ENCODE data around the gene SCFD2.

SCFD2 gene

GRCh38 chr4:53094040-53094439 lies 271.8 kb downstream of the SCFD2 start:
- no peak overlapping the region for H3K4me3 ChIP-seq (ENCODE audit: control insufficient read depth, low read depth, low read length)
- TF ChIP-seq CTCF (conservative IDR thresholded peaks at IDR 0.05; ENCODE audit: control insufficient read depth, insufficient read depth, low read depth, low read length): no peak
- no peak for DNase-seq (ENCODE audit: low read depth)

- DNase-seq (ENCODE audit: low read depth): peak; percentile 53
- H3K4me3 ChIP-seq (ENCODE audit: control insufficient read depth, low read depth, low read length): no peak overlapping the region
- TF ChIP-seq CTCF (conservative IDR thresholded peaks at IDR 0.05; ENCODE audit: control insufficient read depth, insufficient read depth, low read depth, low read length): no peak
Observed at GRCh38 chr4:53089936-53090729, 275.7 kb downstream of the SCFD2 start.

- TF ChIP-seq CTCF (conservative IDR thresholded peaks at IDR 0.05; ENCODE audit: control insufficient read depth, insufficient read depth, low read depth, low read length): no peak
- DNase-seq (ENCODE audit: low read depth): no peak
- H3K4me3 ChIP-seq (ENCODE audit: control insufficient read depth, low read depth, low read length): no peak overlapping the region
Observed at GRCh38 chr4:53088152-53088551, 277.7 kb downstream of the SCFD2 start.

GRCh38 chr4:53076374-53076958 lies 289.4 kb downstream of the SCFD2 start:
- no peak overlapping the region for H3K4me3 ChIP-seq (ENCODE audit: control insufficient read depth, low read depth, low read length)
- TF ChIP-seq CTCF (conservative IDR thresholded peaks at IDR 0.05; ENCODE audit: control insufficient read depth, insufficient read depth, low read depth, low read length): no peak
- no peak for DNase-seq (ENCODE audit: low read depth)

GRCh38 chr4:53075162-53075785 lies 290.6 kb downstream of the SCFD2 start:
- no peak overlapping the region for H3K4me3 ChIP-seq (ENCODE audit: control insufficient read depth, low read depth, low read length)
- TF ChIP-seq CTCF (conservative IDR thresholded peaks at IDR 0.05; ENCODE audit: control insufficient read depth, insufficient read depth, low read depth, low read length): no peak
- DNase-seq (ENCODE audit: low read depth): no peak

GRCh38 chr4:53068755-53069330 lies 297.0 kb downstream of the SCFD2 start:
- TF ChIP-seq CTCF (conservative IDR thresholded peaks at IDR 0.05; ENCODE audit: control insufficient read depth, insufficient read depth, low read depth, low read length): no peak
- no peak overlapping the region for H3K4me3 ChIP-seq (ENCODE audit: control insufficient read depth, low read depth, low read length)
- peak; percentile 22 for DNase-seq (ENCODE audit: low read depth)

Measured in fibroblast of mammary gland (primary cell).